ENCODE results near the gene KRTAP10-1.

Gene KRTAP10-1

DNA sequence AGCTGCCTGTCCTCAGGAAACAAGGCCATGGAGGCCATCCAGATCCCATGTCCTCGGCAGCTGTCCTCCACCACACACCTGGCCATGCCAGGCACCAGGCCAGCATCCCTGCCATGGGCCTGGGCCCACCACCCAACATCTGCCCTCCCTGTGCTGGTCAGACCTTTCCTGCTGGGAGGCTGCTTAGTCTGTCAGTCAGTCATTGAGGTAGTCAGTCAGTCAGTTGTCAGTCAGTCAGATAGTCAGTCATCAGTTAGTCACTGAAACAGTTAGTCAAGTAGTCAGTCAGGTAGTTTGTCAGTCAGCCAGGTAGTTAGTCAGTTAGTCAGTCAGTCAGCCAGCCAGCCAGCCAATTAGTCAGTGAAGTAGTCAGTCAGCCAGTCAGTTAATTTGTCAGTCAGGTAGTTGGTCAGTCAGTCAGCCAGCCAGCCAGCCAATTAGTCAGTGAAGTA, 17.2 kb downstream of the KRTAP10-1 start:
- Histone ChIP-seq H3K4me3 (ENCODE audit: low read length) (no peak overlapping the region), H3K27ac (ENCODE audit: low read length) (no peak overlapping the region), H3K9me3 (ENCODE audit: insufficient read depth, low read length) (no peaks in the 10 kb centered on the region), H4K20me1 (ENCODE audit: insufficient read depth, low read length) (no peaks in the 10 kb centered on the region), H2AFZ (ENCODE audit: low read depth, low read length) (no peak overlapping the region), H3K79me2 (ENCODE audit: low read length) (no peaks in the 10 kb centered on the region), H3K9ac (ENCODE audit: low read length) (no peak overlapping the region), H3K36me3 (replicated peaks; ENCODE audit: low read depth, low read length) (no peaks in the 10 kb centered on the region), H3K4me1 (ENCODE audit: low read length) (no peaks in the 10 kb centered on the region), H3K27me3 (ENCODE audit: low read depth, low read length) (no peaks in the 10 kb centered on the region), H3K4me2 (ENCODE audit: low read length) (no peak overlapping the region)
- TF ChIP-seq, protein P1, sequence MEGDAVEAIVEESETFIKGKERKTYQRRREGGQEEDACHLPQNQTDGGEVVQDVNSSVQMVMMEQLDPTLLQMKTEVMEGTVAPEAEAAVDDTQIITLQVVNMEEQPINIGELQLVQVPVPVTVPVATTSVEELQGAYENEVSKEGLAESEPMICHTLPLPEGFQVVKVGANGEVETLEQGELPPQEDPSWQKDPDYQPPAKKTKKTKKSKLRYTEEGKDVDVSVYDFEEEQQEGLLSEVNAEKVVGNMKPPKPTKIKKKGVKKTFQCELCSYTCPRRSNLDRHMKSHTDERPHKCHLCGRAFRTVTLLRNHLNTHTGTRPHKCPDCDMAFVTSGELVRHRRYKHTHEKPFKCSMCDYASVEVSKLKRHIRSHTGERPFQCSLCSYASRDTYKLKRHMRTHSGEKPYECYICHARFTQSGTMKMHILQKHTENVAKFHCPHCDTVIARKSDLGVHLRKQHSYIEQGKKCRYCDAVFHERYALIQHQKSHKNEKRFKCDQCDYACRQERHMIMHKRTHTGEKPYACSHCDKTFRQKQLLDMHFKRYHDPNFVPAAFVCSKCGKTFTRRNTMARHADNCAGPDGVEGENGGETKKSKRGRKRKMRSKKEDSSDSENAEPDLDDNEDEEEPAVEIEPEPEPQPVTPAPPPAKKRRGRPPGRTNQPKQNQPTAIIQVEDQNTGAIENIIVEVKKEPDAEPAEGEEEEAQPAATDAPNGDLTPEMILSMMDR (IDR thresholded peaks at IDR 0.05; ENCODE audit: low read depth, low read length) = no peak

DNA sequence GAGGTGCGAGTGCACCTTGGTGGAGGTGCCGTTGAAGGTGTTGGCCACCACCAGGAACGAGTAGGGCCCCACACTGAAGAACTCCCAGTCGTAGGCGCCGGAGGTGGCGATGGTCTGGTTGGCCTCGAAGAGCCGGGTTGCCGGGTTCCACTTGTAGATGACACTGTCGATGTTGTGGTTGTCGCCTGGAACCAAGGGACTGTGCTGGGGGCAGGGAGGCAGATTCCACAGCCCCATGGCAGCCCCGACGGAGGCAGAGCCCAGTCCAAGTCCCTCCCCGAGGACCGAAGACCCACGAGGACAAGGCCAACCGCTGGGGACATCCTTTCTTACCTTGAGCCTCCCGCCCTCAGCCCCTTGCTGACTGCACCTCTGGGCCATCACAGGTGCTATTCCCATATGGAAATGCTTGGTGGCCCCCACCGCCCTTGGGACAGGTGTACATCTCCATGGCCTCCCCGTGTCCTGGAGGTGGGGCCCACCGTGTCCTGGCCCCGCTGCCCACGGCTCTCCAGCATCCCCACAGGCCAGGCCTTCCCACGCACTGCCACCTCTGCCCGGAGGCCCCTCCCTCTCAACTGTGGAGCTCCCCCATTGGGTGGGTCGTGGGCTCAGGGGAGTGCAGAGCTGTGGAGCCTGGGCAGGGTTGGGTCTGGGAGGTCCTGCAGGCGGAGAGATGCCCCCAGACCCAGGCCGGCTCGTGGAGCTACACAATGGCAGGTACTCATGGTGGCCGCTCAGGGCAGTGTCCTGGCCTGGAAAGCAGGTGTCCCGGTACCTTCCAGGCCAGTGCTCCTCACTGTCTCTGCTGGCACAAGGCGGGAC, 17.9 kb downstream of the KRTAP10-1 start:
- no peak overlapping the region for H2AFZ ChIP-seq (ENCODE audit: low read depth, low read length)
- no peaks in the 10 kb centered on the region for H3K79me2 ChIP-seq (ENCODE audit: low read length)
- no peaks in the 10 kb centered on the region for H3K36me3 ChIP-seq (replicated peaks; ENCODE audit: low read depth, low read length)
- no peak overlapping the region for H3K27ac ChIP-seq (ENCODE audit: low read length)
- no peaks in the 10 kb centered on the region for H3K4me1 ChIP-seq (ENCODE audit: low read length)
- H4K20me1 ChIP-seq (ENCODE audit: insufficient read depth, low read length) = no peaks in the 10 kb centered on the region
- no peak for TF ChIP-seq EZH2phosphoT487 (IDR thresholded peaks at IDR 0.05; ENCODE audit: low read depth)
- TF ChIP-seq, protein P1 (IDR thresholded peaks at IDR 0.05; ENCODE audit: low read depth, low read length) = no peak
- no peak overlapping the region for H3K4me2 ChIP-seq (ENCODE audit: low read length)
- H3K9me3 ChIP-seq (ENCODE audit: insufficient read depth, low read length) = no peaks in the 10 kb centered on the region
- no peak overlapping the region for H3K4me3 ChIP-seq (ENCODE audit: low read length)
- H3K27me3 ChIP-seq (ENCODE audit: low read depth, low read length) = no peaks in the 10 kb centered on the region
- H3K9ac ChIP-seq (ENCODE audit: low read length) = no peak overlapping the region

DNA sequence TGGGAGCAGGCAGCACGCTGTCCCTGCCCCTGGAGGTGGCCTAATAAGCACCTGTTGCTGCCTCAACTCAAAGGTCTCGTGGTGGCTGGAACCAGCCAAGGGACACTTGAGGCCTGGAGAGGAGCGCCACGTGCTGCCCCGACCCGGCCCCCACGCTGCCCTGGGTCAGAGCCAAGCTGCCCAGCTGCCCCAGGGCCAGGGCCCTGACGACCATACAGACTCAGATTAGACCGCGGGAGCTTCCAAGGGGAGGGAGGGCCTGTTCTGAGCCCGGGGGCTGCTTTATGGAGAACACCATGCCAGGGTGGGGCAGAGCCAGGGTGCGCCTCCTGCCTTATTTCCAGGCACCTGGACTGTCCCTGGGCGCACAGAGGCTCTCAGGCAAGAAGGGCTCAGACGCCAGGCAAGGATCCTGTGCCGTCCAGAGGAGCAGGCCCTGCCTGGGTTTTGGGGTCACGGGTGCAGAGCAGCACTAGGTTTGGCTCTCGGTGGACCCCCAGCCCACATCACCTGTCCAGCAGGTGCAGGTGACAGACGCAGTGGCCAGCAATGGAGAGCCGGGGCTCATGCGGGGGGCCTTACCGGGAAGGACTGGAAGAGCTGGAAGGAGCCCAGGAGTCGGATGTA, 18.6 kb downstream of the KRTAP10-1 start:
- H3K4me2 ChIP-seq (ENCODE audit: low read length) = no peak overlapping the region
- no peaks in the 10 kb centered on the region for H3K9me3 ChIP-seq (ENCODE audit: insufficient read depth, low read length)
- H3K4me1 ChIP-seq (ENCODE audit: low read length) = no peaks in the 10 kb centered on the region
- no peaks in the 10 kb centered on the region for H4K20me1 ChIP-seq (ENCODE audit: insufficient read depth, low read length)
- H3K4me3 ChIP-seq (ENCODE audit: low read length) = no peak overlapping the region
- no peaks in the 10 kb centered on the region for H3K27me3 ChIP-seq (ENCODE audit: low read depth, low read length)
- H2AFZ ChIP-seq (ENCODE audit: low read depth, low read length) = no peak overlapping the region
- no peaks in the 10 kb centered on the region for H3K36me3 ChIP-seq (replicated peaks; ENCODE audit: low read depth, low read length)
- H3K27ac ChIP-seq (ENCODE audit: low read length) = no peak overlapping the region
- no peak overlapping the region for H3K9ac ChIP-seq (ENCODE audit: low read length)
- H3K79me2 ChIP-seq (ENCODE audit: low read length) = no peaks in the 10 kb centered on the region
- TF ChIP-seq, protein P1 (IDR thresholded peaks at IDR 0.05; ENCODE audit: low read depth, low read length) = no peak
- TF ChIP-seq EZH2phosphoT487 (IDR thresholded peaks at IDR 0.05; ENCODE audit: low read depth) = no peak
